GM12878 (cell line): ENCODE measurements around the gene PTGR1. TPM values are rescaled to one million over a fixed set of nuclear protein-coding genes. Genes with fewer than 3 reads are reported as not detected.

Experiments
- ATAC-seq: fragments of 200-7000 bp; cut with Tn5 transposase; 3 replicates; pipeline ENCODE4 v1.9.1; 2020; ENCODE audit warnings: mild to moderate bottlenecking, moderate library complexity
- BruUV-seq: library from RNA; stranded (reverse); fragments of 400-500 nt; replicated peaks from 2 replicates; lab custom pipeline; 2021; lab: Mats Ljungman, UMichigan
- CTCF ChIA-PET: fragments of 300-600 bp; sonication (Branson Sonifier 250); formaldehyde crosslinking; extraction: SDS; loops from one replicate; lab custom pipeline; 2021; ENCODE audit warnings: inconsistent platforms; lab: Yijun Ruan, JAX
- POLR2A ChIA-PET: fragments of 350-600 bp; formaldehyde crosslinking; extraction: SDS; loops from one replicate; lab custom pipeline; 2021; ENCODE audit warnings: inconsistent platforms; lab: Charles Lee
- RAD21 ChIA-PET: fragments of 300-600 bp; sonication (Branson Sonifier 250); formaldehyde crosslinking; loops from one replicate; lab custom pipeline; 2023; ENCODE audit warnings: antibody characterized with exemption; ENCODE audit not compliant: unreplicated experiment; lab: Charles Lee
- SMC1A ChIA-PET: fragments of 300-600 bp; sonication (Branson Sonifier 250); formaldehyde crosslinking; loops from one replicate; lab custom pipeline; 2023; ENCODE audit not compliant: unreplicated experiment, uncharacterized antibody; lab: Charles Lee
- DNase-seq: peaks from one replicate; pipeline ENCODE4 v3.0.0-alpha.2; 2011; ENCODE audit warnings: low read depth, low spot score
- FAIRE-seq: peaks from 3 replicates; lab custom pipeline; 2011; peaks lifted over from hg19 to GRCh38; lab: Jason Lieb, UNC
- H2AFZ ChIP-seq: 2 replicates; pipeline ENCODE4 v1.6.0; 2011; ENCODE audit warnings: low read depth, low read length, control low read depth; ENCODE audit not compliant: control insufficient read depth
- H3K27ac ChIP-seq: 2 replicates; pipeline ENCODE4 v1.5.1; 2011; ENCODE audit warnings: control low read depth; ENCODE audit not compliant: control insufficient read depth, insufficient read depth
- H3K27me3 ChIP-seq, 2 experiments: replicated peaks in 1 of 2; 2 replicates each; pipeline versions ENCODE4 v1.6.0 to v1.6.1; 2011; ENCODE audit warnings: low read length in 1 of 2; ENCODE audit not compliant: control insufficient read depth in 2 of 2, insufficient read depth in 2 of 2
- H3K36me3 ChIP-seq, 2 experiments: 2 replicates each; pipeline ENCODE4 v1.5.1; 2011; ENCODE audit warnings: low read length in 1 of 2; ENCODE audit not compliant: control insufficient read depth in 2 of 2, insufficient read depth in 2 of 2
- H3K4me1 ChIP-seq: 2 replicates; pipeline ENCODE4 v1.6.1; 2011; ENCODE audit warnings: mild to moderate bottlenecking, low read length, moderate library complexity, mixed read lengths; ENCODE audit not compliant: control insufficient read depth, insufficient read depth
- H3K4me2 ChIP-seq: 2 replicates; pipeline ENCODE4 v1.6.0; 2011; ENCODE audit warnings: control low read depth; ENCODE audit not compliant: control insufficient read depth, insufficient read depth
- H3K4me3 ChIP-seq: fragments of 200-600 bp; sonication (generic); 2 replicates; pipeline ENCODE4 v1.5.1; 2016
- H3K79me2 ChIP-seq: 2 replicates; pipeline ENCODE4 v1.6.0; 2011; ENCODE audit warnings: low read length; ENCODE audit not compliant: control insufficient read depth, insufficient read depth
- H3K9ac ChIP-seq: 2 replicates; pipeline ENCODE4 v1.8.0; 2011; ENCODE audit warnings: low read length, control low read depth, mixed read lengths; ENCODE audit not compliant: control insufficient read depth, insufficient read depth
- H3K9me3 ChIP-seq: replicated peaks from 3 replicates; pipeline ENCODE4 v1.5.1; 2011; ENCODE audit warnings: mild to moderate bottlenecking, low read length; ENCODE audit not compliant: control insufficient read depth, insufficient read depth
- H4K20me1 ChIP-seq: 2 replicates; pipeline ENCODE4 v1.6.0; 2011; ENCODE audit not compliant: control insufficient read depth, insufficient read depth
- CEBPB ChIP-seq, 2 experiments: fragments of 150-350 bp in 1 of 2; IDR thresholded peaks; 2 replicates each; pipeline ENCODE4 v1.6.1; 2012 to 2014; ENCODE audit warnings: low read depth in 2 of 2, low read length in 2 of 2, borderline replicate concordance in 1 of 2, inconsistent platforms in 1 of 2
- EP300 ChIP-seq, 2 experiments: fragments of 150-350 bp in 1 of 2; IDR thresholded peaks; 2 replicates each; pipeline ENCODE4 v1.6.1; 2011 to 2012; ENCODE audit warnings: low read depth in 2 of 2, low read length in 2 of 2, borderline replicate concordance in 1 of 2, improper control_type of control experiment in 1 of 2, inconsistent platforms in 1 of 2; ENCODE audit not compliant: control insufficient read depth in 1 of 2
- MTA2 ChIP-seq: fragments of 450-650 bp; IDR thresholded peaks from 2 replicates; pipeline ENCODE4 v1.6.1; 2016; ENCODE audit warnings: low read depth, mild to moderate bottlenecking, moderate library complexity
- POLR2A ChIP-seq: IDR thresholded peaks from 2 replicates; pipeline ENCODE4 v1.6.1; 2011; ENCODE audit warnings: low read depth, mild to moderate bottlenecking, low read length
- RBBP5 ChIP-seq: fragments of 200-600 bp; sonication (generic); conservative IDR thresholded peaks from 2 replicates; pipeline ENCODE4 v1.6.1; 2016
- SIN3A ChIP-seq: IDR thresholded peaks from 2 replicates; pipeline ENCODE4 v1.6.1; 2012; ENCODE audit warnings: low read depth, low read length, improper control_type of control experiment
- WGBS: methylation state at CpG from one replicate; pipeline ENCODE4 v1.1.6; 2016; ENCODE audit warnings: low lambda C conversion rate; ENCODE audit not compliant: insufficient replicate concordance, insufficient coverage; ENCODE audit errors: missing lambda C conversion rate; 5-methylcytosine and 5-hydroxymethylcytosine counted together
- in situ Hi-C: fragments of 300-500 bp; cut with MboI; formaldehyde crosslinking; loops from 9 replicates; pipeline ENCODE4 v1.14.3; 2018; ENCODE audit warnings: mixed read lengths
- intact Hi-C: fragments of 100-400 bp; cut with micrococcal nuclease; formaldehyde crosslinking; loops from one replicate; pipeline ENCODE4 v1.14.2; 2022; ENCODE audit not compliant: unreplicated experiment
- polyA plus RNA-seq, 11 experiments: library from polyadenylated mRNA; depleted of rRNA in 4 of 11; unstranded in 6 of 11; stranded (reverse) in 5 of 11; fragments of >200 nt; fragmentation: Nextera tagmentation in 4 of 11; fragmentation: Illumina TruSeq in 1 of 11; extraction: Ambion mirVana in 4 of 11; extraction: Trizol in 1 of 11; gene quantifications; 1 replicate in 1 of 11; 2 replicates in 10 of 11; pipeline versions ENCODE4 v1.2.1 to v1.2.3, GENCODE V29; 2011 to 2016; ENCODE audit warnings: inconsistent platforms in 2 of 11, missing spikeins in 2 of 11, low read depth in 1 of 11
- total RNA-seq, 4 experiments: library from RNA; depleted of rRNA in 3 of 4; stranded (reverse); fragments of >200 nt in 3 of 4; fragmentation: Illumina TruSeq in 1 of 4; extraction: Trizol in 1 of 4; gene quantifications; 2 replicates each; pipeline versions ENCODE4 v1.2.1 to v1.2.3, GENCODE V29; 2013 to 2021
- TF ChIP-seq, protein P1 (sequence below): fragments of 450-650 bp; formaldehyde crosslinking; IDR thresholded peaks from 2 replicates; pipeline ENCODE4 v1.4.0; 2020; ENCODE audit warnings: mild to moderate bottlenecking, moderate library complexity

The PTGR1 gene
- total and polyA plus RNA-seq, 10 of the 15 experiments (the other 5 are each of a cell fraction or from before 2014, with no cell fraction given), result 0.12 to 6.3 (median 2.8) TPM

DNA sequence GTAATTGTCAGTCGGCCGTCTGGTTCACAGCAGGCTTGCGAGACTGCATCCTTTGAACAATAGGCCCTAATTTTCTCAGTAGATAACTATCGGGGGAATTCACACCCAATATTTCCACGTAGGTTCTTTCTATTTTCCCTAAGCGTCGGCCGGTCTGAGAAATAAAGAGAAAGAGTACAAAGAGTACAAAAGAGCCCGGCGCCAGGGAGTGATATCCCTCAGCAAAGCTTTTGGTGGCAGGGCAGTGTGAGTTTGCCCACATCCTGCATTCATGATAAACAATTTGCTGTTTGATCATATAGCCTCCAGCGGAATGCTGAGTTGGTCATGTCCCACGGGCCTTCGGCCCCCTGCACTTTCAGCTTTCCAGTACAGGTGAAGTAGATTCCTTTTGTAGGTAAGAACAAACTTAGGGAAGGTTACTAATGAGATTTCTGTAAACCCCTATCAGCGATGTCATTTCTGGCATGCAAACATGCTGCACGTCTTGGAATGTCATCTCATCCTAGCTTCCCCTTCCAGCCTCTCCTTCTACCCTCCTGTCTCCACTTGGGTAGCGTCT lies 4.7 kb upstream of the PTGR1 start:
- RAD21 ChIA-PET, result no interaction called here
- intact Hi-C loops, result no loop called here
- DNase-seq (no peak), FAIRE-seq (no peak), ATAC-seq (no peak)
- Histone ChIP-seq H3K4me2 (no peak overlapping the region), H4K20me1 (no peaks in the 10 kb centered on the region; the same call in 1 of the 2 replicates), H3K9ac (no peak overlapping the region), H3K4me1 (no peaks in the 10 kb centered on the region), H3K4me3 (no peak overlapping the region), H3K27me3 (peaks cover 0 to 1% of the 10 kb centered on the region in 2 experiments; a peak in 1 of 4 replicates), H3K27ac (no peak overlapping the region), H2AFZ (no peak overlapping the region), H3K9me3 (no peaks in the 10 kb centered on the region), H3K36me3 (no peaks in the 10 kb centered on the region), H3K79me2 (no peaks in the 10 kb centered on the region)
- POLR2A ChIA-PET, result no interaction called here
- SMC1A ChIA-PET, result no interaction called here
- WGBS, result 73% methylated on average over 16 of the region's 16 CpGs
- BruUV-seq, result no TSS peak
- CTCF ChIA-PET, result no interaction called here
- TF ChIP-seq SIN3A, result no peak
- TF ChIP-seq MTA2, result no peak
- no peak for TF ChIP-seq CEBPB (IDR thresholded peaks at IDR 0.05; ENCODE audit: borderline replicate concordance in 1 of 2, low read depth in 2 of 2, low read length in 2 of 2)
- no peak for TF ChIP-seq POLR2A
- TF ChIP-seq RBBP5, result no peak
- TF ChIP-seq EP300 (IDR thresholded peaks at IDR 0.05; ENCODE audit: borderline replicate concordance in 1 of 2, control insufficient read depth in 1 of 2, low read depth in 2 of 2, low read length in 2 of 2), result no peak
- TF ChIP-seq, protein P1, sequence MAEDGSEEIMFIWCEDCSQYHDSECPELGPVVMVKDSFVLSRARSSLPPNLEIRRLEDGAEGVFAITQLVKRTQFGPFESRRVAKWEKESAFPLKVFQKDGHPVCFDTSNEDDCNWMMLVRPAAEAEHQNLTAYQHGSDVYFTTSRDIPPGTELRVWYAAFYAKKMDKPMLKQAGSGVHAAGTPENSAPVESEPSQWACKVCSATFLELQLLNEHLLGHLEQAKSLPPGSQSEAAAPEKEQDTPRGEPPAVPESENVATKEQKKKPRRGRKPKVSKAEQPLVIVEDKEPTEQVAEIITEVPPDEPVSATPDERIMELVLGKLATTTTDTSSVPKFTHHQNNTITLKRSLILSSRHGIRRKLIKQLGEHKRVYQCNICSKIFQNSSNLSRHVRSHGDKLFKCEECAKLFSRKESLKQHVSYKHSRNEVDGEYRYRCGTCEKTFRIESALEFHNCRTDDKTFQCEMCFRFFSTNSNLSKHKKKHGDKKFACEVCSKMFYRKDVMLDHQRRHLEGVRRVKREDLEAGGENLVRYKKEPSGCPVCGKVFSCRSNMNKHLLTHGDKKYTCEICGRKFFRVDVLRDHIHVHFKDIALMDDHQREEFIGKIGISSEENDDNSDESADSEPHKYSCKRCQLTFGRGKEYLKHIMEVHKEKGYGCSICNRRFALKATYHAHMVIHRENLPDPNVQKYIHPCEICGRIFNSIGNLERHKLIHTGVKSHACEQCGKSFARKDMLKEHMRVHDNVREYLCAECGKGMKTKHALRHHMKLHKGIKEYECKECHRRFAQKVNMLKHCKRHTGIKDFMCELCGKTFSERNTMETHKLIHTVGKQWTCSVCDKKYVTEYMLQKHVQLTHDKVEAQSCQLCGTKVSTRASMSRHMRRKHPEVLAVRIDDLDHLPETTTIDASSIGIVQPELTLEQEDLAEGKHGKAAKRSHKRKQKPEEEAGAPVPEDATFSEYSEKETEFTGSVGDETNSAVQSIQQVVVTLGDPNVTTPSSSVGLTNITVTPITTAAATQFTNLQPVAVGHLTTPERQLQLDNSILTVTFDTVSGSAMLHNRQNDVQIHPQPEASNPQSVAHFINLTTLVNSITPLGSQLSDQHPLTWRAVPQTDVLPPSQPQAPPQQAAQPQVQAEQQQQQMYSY (CRISPR knock-in tag), result no peak
- in situ Hi-C loops, result no loop called here
